Esophagus (tissue), 2 donors: Measurements from ENCODE around the gene HMGB1. TPM values are rescaled to one million over a fixed set of nuclear protein-coding genes. Genes with fewer than 3 reads are reported as not detected.

Experiments
- H3K27ac ChIP-seq, 2 donors: one replicate each; pipeline ENCODE4 v1.5.1; 2013; ENCODE audit warnings: low read depth in 2 of 2, mild to moderate bottlenecking in 2 of 2, inconsistent platforms in 1 of 2, low read length in 1 of 2, moderate library complexity in 1 of 2
- H3K27me3 ChIP-seq, 2 donors: one replicate each; pipeline ENCODE4 v1.6.1; 2013; ENCODE audit warnings: low read length in 2 of 2, control low read depth in 1 of 2, mild to moderate bottlenecking in 1 of 2; ENCODE audit not compliant: insufficient read depth in 2 of 2, control insufficient read depth in 1 of 2
- H3K36me3 ChIP-seq, 2 donors: one replicate each; pipeline ENCODE4 v1.6.1; 2013; ENCODE audit warnings: low read length in 1 of 2; ENCODE audit not compliant: control insufficient read depth in 2 of 2, insufficient read depth in 2 of 2
- H3K4me1 ChIP-seq, 2 donors: one replicate each; pipeline ENCODE4 v1.6.1; 2013; ENCODE audit warnings: low read length in 1 of 2; ENCODE audit not compliant: control insufficient read depth in 2 of 2, insufficient read depth in 2 of 2
- H3K4me3 ChIP-seq, 2 donors: one replicate each; pipeline ENCODE4 v1.5.1; 2013; ENCODE audit warnings: low read length in 2 of 2, mild to moderate bottlenecking in 2 of 2, low read depth in 1 of 2, moderate library complexity in 1 of 2
- H3K9me3 ChIP-seq, 2 donors: one replicate each; pipeline ENCODE4 v1.6.1; 2013; ENCODE audit warnings: mild to moderate bottlenecking in 2 of 2, low read depth in 1 of 2, low read length in 1 of 2, moderate library complexity in 1 of 2; ENCODE audit not compliant: control insufficient read depth in 2 of 2, insufficient read depth in 1 of 2
- WGBS, 2 donors: extraction: QIAGEN DNeasy Blood & Tissue Kit; methylation state at CpG; one replicate each; pipeline ENCODE4 v1.1.7; 2013; 5-methylcytosine and 5-hydroxymethylcytosine counted together
- polyA plus RNA-seq, 2 donors: library from polyadenylated mRNA; stranded (reverse); fragments of 200-250 nt; gene quantifications; one replicate each; pipeline ENCODE4 v1.2.3, GENCODE V29; 2013
- donor health status: healthy with polysubstance abuse.
- donor health status: Bipolar disorder and iron deficiency.

Gene HMGB1
- polyA plus RNA-seq, 2 donors = 293 to 393 TPM

DNA sequence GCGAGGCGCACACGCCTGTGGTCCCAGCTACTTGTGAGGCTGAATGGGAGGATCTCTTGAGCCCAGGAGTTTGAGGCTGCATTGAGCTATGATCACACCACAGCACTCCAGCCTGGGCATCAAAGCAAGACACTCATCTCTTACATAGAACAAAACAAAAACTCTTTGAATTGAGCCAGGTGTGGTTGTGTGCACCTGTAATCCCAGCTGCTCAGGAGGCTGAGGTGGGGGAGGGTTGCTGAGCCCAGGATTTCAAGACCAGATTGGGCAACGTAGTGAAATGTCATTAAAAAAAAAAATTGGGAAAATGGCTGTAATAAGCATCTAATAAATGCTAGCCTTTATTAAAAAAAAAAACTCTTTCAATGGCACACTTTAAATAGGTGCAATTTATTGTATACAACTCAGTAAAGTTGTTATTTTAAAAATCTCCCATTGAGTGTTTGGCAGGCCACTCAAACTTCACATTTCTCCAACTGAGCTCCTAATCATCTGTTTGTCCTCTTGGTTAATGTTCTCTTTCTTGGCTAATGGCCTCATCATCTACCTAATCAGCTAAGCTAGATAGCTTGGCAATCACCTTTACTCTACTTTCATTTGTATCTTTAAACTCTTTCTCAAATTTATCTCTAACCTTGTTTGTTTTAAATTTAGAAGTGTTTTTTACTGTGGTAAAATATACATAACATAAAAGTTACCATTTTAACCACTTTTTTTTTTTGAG, 28.1 kb upstream of the HMGB1 start:
- Histone ChIP-seq H3K4me1 (no peaks in the 10 kb centered on the region), H3K27ac (no peak overlapping the region), H3K9me3 (no peaks in the 10 kb centered on the region), H3K36me3 (no peaks in the 10 kb centered on the region), H3K27me3 (no peaks in the 10 kb centered on the region), H3K4me3 (no peak overlapping the region)
- 84 to 90% methylated on average over 4 of the region's 4 CpGs for WGBS, 2 donors

- no peaks in the 10 kb centered on the region for H3K36me3 ChIP-seq
- H3K9me3 ChIP-seq = no peaks in the 10 kb centered on the region
- H3K27me3 ChIP-seq = no peaks in the 10 kb centered on the region
- H3K4me1 ChIP-seq = peaks cover 0 to 4% of the 10 kb centered on the region in 2 donors
- 69 to 77% methylated on average over 3 of the region's 3 CpGs for WGBS, 2 donors
- peak overlapping the region in 1 of 2 donors; percentile 18 for H3K27ac ChIP-seq
- no peak overlapping the region for H3K4me3 ChIP-seq
These were observed 21.3 kb upstream of the HMGB1 start for GRCh38 chr13:30487075-30487470.

DNA sequence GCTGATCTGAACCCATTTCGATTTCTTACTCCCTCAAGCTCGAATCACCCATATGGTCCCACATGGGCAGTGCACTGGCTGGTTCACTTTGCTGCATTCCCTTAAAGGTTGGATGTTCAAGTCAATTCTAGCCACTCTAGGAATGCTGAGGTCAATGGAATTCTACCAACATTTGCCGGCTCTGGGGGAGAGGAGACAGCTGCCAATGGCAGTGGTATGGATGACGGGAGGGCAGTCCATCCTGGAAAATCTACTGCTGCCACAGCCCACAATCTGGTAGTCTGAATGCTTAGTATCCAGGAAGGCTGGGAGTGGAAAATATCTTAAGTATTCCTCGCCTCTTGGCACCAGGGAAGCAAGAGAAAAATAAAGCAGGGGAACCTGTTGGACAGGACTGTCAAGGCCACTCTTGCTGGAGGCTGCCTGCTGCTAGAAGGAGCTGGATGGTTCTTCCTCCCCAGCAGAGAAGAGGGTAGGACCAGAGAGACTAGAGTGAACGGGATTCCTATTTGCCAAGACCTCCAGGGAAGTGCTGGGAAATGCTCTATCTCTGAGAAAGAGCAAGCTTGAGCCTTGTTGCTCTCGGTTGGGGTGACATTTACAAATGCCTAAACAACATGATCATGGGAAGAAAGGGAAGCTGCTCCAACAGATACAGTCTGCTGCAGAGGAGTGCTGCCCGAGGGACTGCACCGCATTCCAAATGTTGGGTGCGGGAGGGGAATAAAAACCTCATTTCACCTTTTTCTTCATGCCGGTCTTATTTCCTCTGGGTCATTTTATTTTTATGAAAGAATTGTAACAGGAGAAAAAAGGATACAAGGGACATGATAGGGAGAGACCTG, 20.7 kb upstream of the HMGB1 start:
- H3K27me3 ChIP-seq = no peaks in the 10 kb centered on the region
- H3K27ac ChIP-seq = peak overlapping the region; percentile 15 to 64
- H3K9me3 ChIP-seq = no peaks in the 10 kb centered on the region
- no peaks in the 10 kb centered on the region for H3K36me3 ChIP-seq
- H3K4me3 ChIP-seq = no peak overlapping the region
- H3K4me1 ChIP-seq = peaks cover 0 to 4% of the 10 kb centered on the region in 2 donors
- 55 to 58% methylated on average over 11 of the region's 11 CpGs for WGBS, 2 donors

DNA sequence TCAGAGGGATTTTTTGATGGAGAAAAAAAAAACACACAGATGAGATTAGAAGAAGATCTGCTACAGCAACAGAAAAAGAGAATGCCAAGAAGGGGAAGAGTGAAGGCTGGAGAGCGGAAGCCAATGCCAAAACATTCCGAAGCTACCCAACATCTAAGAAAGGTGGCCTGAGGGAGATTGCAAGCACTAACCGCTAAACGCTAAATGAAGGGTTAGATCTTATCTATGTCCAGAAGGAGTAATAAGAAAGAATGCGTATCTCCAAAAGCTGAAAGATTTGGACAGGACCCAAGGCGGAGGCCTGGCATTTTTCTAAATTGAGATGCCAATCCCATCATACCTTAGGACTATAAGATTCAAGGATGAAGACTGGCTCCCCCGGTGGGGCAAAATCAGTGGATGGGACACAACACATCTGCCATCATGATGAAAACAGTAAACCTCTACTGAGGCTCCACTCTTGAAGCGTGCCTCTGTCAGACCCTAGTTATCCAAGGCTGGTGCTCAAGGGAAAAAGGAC, 15.6 kb upstream of the HMGB1 start:
- H3K4me1 ChIP-seq = peaks cover 0 to 4% of the 10 kb centered on the region in 2 donors
- no peaks in the 10 kb centered on the region for H3K27me3 ChIP-seq
- H3K9me3 ChIP-seq = no peaks in the 10 kb centered on the region
- no peak overlapping the region for H3K4me3 ChIP-seq
- 67 to 72% methylated on average over 8 of the region's 8 CpGs for WGBS, 2 donors
- no peak overlapping the region for H3K27ac ChIP-seq
- no peaks in the 10 kb centered on the region for H3K36me3 ChIP-seq

DNA sequence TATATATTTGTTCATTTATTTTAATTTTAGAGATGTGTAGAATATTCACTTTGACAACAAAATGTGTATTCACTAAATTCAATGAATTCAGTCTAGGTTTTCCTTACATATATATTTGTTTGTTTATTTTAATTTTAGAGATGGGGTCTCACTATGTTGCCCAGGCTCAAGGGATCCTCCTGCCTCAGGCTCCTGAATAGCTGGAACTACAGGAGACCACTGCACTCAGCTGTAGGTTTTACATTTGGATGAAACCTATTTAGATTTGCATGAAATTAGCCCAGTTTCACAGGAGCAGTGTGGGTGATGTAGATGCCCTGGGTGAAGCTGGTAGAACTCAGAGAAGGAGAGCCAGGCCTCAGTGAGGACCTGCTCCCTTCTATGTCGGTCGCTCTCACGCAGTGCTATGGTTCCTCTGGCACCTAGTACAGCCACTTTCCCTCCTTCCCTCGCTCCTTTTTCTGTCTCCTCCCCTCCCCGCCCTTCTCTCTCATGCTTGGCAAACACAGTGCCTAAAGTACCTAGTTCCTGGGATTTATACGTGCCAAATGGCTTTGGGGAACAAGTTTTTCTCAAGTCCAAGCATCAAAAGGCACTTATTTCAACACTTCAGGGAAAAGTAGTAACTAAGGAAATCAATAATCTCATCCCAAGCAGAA, 14.7 kb upstream of the HMGB1 start:
- H3K36me3 ChIP-seq = no peaks in the 10 kb centered on the region

GRCh38 chr13:30479883-30480219, 14.1 kb upstream of the HMGB1 start:
- Histone ChIP-seq H3K27ac (no peak overlapping the region), H3K36me3 (no peaks in the 10 kb centered on the region), H3K4me1 (no peaks in the 10 kb centered on the region), H3K9me3 (no peaks in the 10 kb centered on the region), H3K27me3 (no peaks in the 10 kb centered on the region), H3K4me3 (no peak overlapping the region)
- WGBS, 2 donors = 95 to 97% methylated on average over 1 of the region's 1 CpG

More for the DNA sequence above, 14.7 kb upstream of the HMGB1 start:
- no peak overlapping the region for H3K4me3 ChIP-seq
- WGBS, 2 donors = 45 to 48% methylated on average over 6 of the region's 6 CpGs
- H3K9me3 ChIP-seq = no peaks in the 10 kb centered on the region
- H3K27me3 ChIP-seq = no peaks in the 10 kb centered on the region
- no peak overlapping the region for H3K27ac ChIP-seq
- H3K4me1 ChIP-seq = no peaks in the 10 kb centered on the region

GRCh38 chr13:30479154-30479882, 13.6 kb upstream of the HMGB1 start:
- Histone ChIP-seq H3K36me3 (no peaks in the 10 kb centered on the region), H3K27me3 (no peaks in the 10 kb centered on the region), H3K4me3 (no peak overlapping the region), H3K4me1 (no peaks in the 10 kb centered on the region), H3K9me3 (no peaks in the 10 kb centered on the region), H3K27ac (no peak overlapping the region)
- WGBS, 2 donors = 74 to 81% methylated on average over 5 of the region's 5 CpGs

DNA sequence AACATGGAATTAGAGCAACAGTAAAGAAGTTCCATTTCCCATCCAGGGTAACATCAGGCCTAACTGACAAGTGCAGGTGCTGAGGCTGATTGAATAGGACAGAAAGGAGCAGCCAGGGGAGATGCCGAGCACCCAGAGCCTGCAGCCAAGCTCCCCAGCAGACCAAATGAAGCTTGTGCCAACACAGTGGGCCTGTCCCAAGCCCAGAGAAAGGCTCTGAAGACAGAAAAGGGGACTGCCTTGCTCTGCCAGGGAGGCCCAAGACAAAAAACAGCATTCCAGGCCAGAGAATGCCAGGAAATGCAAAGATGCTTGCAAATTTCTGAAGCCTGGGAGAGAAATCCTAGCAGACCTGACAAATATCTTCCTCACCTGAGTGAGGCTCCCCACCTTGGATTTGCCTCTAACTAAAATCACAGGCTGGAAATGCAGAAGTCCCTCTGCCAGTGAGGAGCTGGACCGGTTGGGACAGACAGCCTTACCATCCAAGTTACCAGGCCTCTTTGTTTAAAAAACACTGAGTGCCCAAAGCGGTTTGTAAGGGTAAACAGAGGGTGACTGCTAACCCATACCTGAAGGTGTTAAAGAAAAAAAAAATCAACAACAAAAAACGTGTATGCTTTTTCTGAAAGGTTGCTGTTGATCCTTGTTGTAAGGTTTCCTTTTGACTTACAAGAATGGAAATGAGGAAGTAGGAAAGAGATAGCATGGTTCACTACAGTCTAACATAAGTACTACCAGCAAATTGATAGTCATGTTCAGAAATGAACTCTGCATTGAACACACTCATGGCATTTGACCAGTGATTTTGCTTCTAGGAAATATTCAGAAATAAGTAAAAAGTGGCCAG, 11.8 kb upstream of the HMGB1 start:
- WGBS, 2 donors = 56 to 65% methylated on average over 4 of the region's 4 CpGs
- no peak overlapping the region for H3K27ac ChIP-seq
- H3K4me1 ChIP-seq = no peaks in the 10 kb centered on the region

More for the DNA sequence above, 11.8 kb upstream of the HMGB1 start:
- no peaks in the 10 kb centered on the region for H3K36me3 ChIP-seq
- H3K9me3 ChIP-seq = no peaks in the 10 kb centered on the region
- no peaks in the 10 kb centered on the region for H3K27me3 ChIP-seq
- no peak overlapping the region for H3K4me3 ChIP-seq
